CD14-positive monocyte (primary cell): ENCODE data around the gene RALGDS. TPM values are rescaled to one million over a fixed set of nuclear protein-coding genes. Genes with fewer than 3 reads are reported as not detected.

Experiments used
- DNase-seq, 3 donors: peaks; one replicate each; pipeline ENCODE4 v3.0.0-alpha.2; 2011 to 2022
- H2AFZ ChIP-seq: 2 replicates; pipeline ENCODE4 v1.6.0; 2012; ENCODE audit warnings: mild to moderate bottlenecking, low read depth, low read length, inconsistent platforms; ENCODE audit not compliant: insufficient read depth, poor library complexity, severe bottlenecking
- H3K27ac ChIP-seq, 2 donors: 1 replicate in 1 of 2; 2 replicates in 1 of 2; pipeline ENCODE4 v1.5.1; 2012 to 2013; ENCODE audit warnings: low read length in 2 of 2, control low read depth in 1 of 2, inconsistent platforms in 1 of 2, low read depth in 1 of 2, mild to moderate bottlenecking in 1 of 2
- H3K27me3 ChIP-seq, 2 donors: one replicate each; pipeline versions ENCODE4 v1.6.0 to v1.6.1; 2011 to 2013; ENCODE audit warnings: low read length in 2 of 2; ENCODE audit not compliant: control insufficient read depth in 2 of 2, insufficient read depth in 2 of 2
- H3K36me3 ChIP-seq, 2 donors: replicated peaks in 1 of 2; 1 replicate in 1 of 2; 2 replicates in 1 of 2; pipeline versions ENCODE4 v1.5.1 to v1.6.1; 2012 to 2013; ENCODE audit warnings: low read length in 2 of 2, control low read depth in 1 of 2, inconsistent platforms in 1 of 2, mild to moderate bottlenecking in 1 of 2; ENCODE audit not compliant: insufficient read depth in 2 of 2, control insufficient read depth in 1 of 2
- H3K4me1 ChIP-seq, 2 donors: 1 replicate in 1 of 2; 2 replicates in 1 of 2; pipeline versions ENCODE4 v1.5.1 to v1.6.1; 2012 to 2013; ENCODE audit warnings: low read length in 2 of 2, control low read depth in 1 of 2, inconsistent platforms in 1 of 2, mild to moderate bottlenecking in 1 of 2, moderate library complexity in 1 of 2; ENCODE audit not compliant: insufficient read depth in 2 of 2, control insufficient read depth in 1 of 2
- H3K4me2 ChIP-seq: replicated peaks from 2 replicates; pipeline ENCODE3; 2012; ENCODE audit warnings: low read length, moderate library complexity, mild to moderate bottlenecking; ENCODE audit not compliant: poor library complexity, severe bottlenecking; ENCODE audit errors: extremely low read depth
- H3K4me3 ChIP-seq, 3 experiments: fragments of 200-600 bp in 1 of 3; sonication (generic) in 1 of 3; replicated peaks in 1 of 3; 1 replicate in 2 of 3; 2 replicates in 1 of 3; pipeline ENCODE4 v1.5.1; 2011 to 2013; ENCODE audit warnings: low read length in 3 of 3, mild to moderate bottlenecking in 3 of 3, control low read depth in 2 of 3, low read depth in 2 of 3, inconsistent platforms in 1 of 3, moderate library complexity in 1 of 3
- H3K79me2 ChIP-seq: 2 replicates; pipeline ENCODE4 v1.6.0; 2012; ENCODE audit warnings: mild to moderate bottlenecking, control low read depth, inconsistent platforms, low read length, moderate library complexity; ENCODE audit not compliant: insufficient read depth
- H3K9ac ChIP-seq: 2 replicates; pipeline ENCODE4 v1.6.0; 2017; ENCODE audit warnings: low read length, mild to moderate bottlenecking; ENCODE audit not compliant: insufficient read depth, poor library complexity, severe bottlenecking
- H3K9me3 ChIP-seq, 2 donors: replicated peaks in 1 of 2; 1 replicate in 1 of 2; 2 replicates in 1 of 2; pipeline versions ENCODE4 v1.5.1 to v1.6.1; 2012 to 2013; ENCODE audit warnings: low read length in 2 of 2, control low read depth in 1 of 2; ENCODE audit not compliant: control insufficient read depth in 1 of 2, insufficient read depth in 1 of 2
- H4K20me1 ChIP-seq: 2 replicates; pipeline ENCODE4 v1.6.0; 2012; ENCODE audit warnings: mild to moderate bottlenecking, low read length, control low read depth, moderate library complexity; ENCODE audit not compliant: insufficient read depth
- H3K27ac Mint-ChIP-seq, 7 donors: one replicate each; pipeline ENCODE4 v1.8.0; 2020; ENCODE audit warnings: mild to moderate bottlenecking in 7 of 7, mixed read lengths in 7 of 7, moderate library complexity in 6 of 7, inconsistent platforms in 2 of 7
- H3K27me3 Mint-ChIP-seq, 3 donors: one replicate each; pipeline ENCODE4 v1.8.0; 2021 to 2022; ENCODE audit warnings: low read depth in 3 of 3, mild to moderate bottlenecking in 3 of 3, mixed read lengths in 3 of 3, moderate library complexity in 3 of 3, inconsistent platforms in 1 of 3
- H3K36me3 Mint-ChIP-seq, 2 donors: one replicate each; pipeline ENCODE4 v1.8.0; 2020; ENCODE audit warnings: mixed read lengths in 2 of 2, inconsistent platforms in 1 of 2, mild to moderate bottlenecking in 1 of 2
- H3K4me1 Mint-ChIP-seq: one replicate; pipeline ENCODE4 v1.8.0; 2020; ENCODE audit warnings: mild to moderate bottlenecking, mixed read lengths
- H3K4me3 Mint-ChIP-seq, 2 donors: one replicate each; pipeline ENCODE4 v1.8.0; 2020; ENCODE audit warnings: mild to moderate bottlenecking in 2 of 2, mixed read lengths in 2 of 2, moderate library complexity in 1 of 2
- H3K9me3 Mint-ChIP-seq, 7 donors: one replicate each; pipeline ENCODE4 v1.8.0; 2020 to 2022; ENCODE audit warnings: mixed read lengths in 7 of 7, mild to moderate bottlenecking in 6 of 7, moderate library complexity in 6 of 7, inconsistent platforms in 2 of 7
- WGBS: methylation state at CpG from one replicate; pipeline ENCODE4 v1.1.5; 2013; ENCODE audit warnings: missing lambda C conversion rate; ENCODE audit not compliant: insufficient coverage; 5-methylcytosine and 5-hydroxymethylcytosine counted together
- intact Hi-C, 2 donors: fragments of 100-400 bp; cut with micrococcal nuclease; formaldehyde crosslinking; loops; one replicate each; pipeline versions ENCODE4 v1.15.0 to v1.15.1; 2023
- polyA plus RNA-seq, 3 donors: library from polyadenylated mRNA; depleted of rRNA in 1 of 3; unstranded in 2 of 3; stranded (reverse) in 1 of 3; fragments of 300-500 nt in 2 of 3; fragments of >200 nt in 1 of 3; fragmentation: Illumina TruSeq in 2 of 3; gene quantifications; 1 replicate in 2 of 3; 2 replicates in 1 of 3; pipeline ENCODE4 v1.2.3, GENCODE V29; 2012 to 2021
- TF ChIP-seq, protein P1 (sequence below): fragments of 200-600 bp; IDR thresholded peaks from one replicate; pipeline ENCODE4 v1.8.0; 2022; ENCODE audit warnings: antibody characterized with exemption, mild to moderate bottlenecking

The RALGDS gene
- polyA plus RNA-seq, 3 donors: 3.5 to 63.8 (median 4.2) TPM

DNA sequence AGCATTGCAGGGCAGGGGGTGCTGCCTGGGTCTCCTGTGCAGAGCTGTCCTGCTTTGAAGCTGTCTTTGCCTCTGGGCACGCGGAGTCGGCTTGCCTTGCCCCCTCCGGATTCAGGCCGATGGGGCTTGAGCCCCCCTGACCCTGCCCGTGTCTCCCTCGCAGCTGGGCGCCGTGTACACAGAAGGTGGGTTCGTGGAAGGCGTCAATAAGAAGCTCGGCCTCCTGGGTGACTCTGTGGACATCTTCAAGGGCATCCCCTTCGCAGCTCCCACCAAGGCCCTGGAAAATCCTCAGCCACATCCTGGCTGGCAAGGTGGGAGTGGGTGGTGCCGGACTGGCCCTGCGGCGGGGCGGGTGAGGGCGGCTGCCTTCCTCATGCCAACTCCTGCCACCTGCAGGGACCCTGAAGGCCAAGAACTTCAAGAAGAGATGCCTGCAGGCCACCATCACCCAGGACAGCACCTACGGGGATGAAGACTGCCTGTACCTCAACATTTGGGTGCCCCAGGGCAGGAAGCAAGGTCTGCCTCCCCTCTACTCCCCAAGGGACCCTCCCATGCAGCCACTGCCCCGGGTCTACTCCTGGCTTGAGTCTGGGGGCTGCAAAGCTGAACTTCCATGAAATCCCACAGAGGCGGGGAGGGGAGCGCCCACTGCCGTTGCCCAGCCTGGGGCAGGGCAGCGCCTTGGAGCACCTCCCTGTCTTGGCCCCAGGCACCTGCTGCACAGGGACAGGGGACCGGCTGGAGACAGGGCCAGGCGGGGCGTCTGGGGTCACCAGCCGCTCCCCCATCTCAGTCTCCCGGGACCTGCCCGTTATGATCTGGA lies 56.6 kb downstream of the RALGDS start:
- no peak overlapping the region for H3K27ac Mint-ChIP-seq
- peaks cover 2 to 8% (median 8%) of the 10 kb centered on the region in 3 donors for H3K27me3 Mint-ChIP-seq
- no peaks in the 10 kb centered on the region for H3K36me3 Mint-ChIP-seq
- H3K9me3 Mint-ChIP-seq: no peaks in the 10 kb centered on the region
- intact Hi-C loops: no loop called here
- H3K4me3 Mint-ChIP-seq: no peak overlapping the region
- Histone ChIP-seq H3K27ac (no peak overlapping the region), H3K27me3 (no peaks in the 10 kb centered on the region), H3K9me3 (no peaks in the 10 kb centered on the region), H3K36me3 (no peaks in the 10 kb centered on the region), H3K9ac (no peak overlapping the region), H4K20me1 (no peaks in the 10 kb centered on the region), H3K4me1 (peaks cover 3 to 10% of the 10 kb centered on the region in 2 donors), H3K79me2 (no peaks in the 10 kb centered on the region), H3K4me2 (no peak overlapping the region), H3K4me3 (no peak overlapping the region), H2AFZ (no peak overlapping the region)
- TF ChIP-seq, protein P1, sequence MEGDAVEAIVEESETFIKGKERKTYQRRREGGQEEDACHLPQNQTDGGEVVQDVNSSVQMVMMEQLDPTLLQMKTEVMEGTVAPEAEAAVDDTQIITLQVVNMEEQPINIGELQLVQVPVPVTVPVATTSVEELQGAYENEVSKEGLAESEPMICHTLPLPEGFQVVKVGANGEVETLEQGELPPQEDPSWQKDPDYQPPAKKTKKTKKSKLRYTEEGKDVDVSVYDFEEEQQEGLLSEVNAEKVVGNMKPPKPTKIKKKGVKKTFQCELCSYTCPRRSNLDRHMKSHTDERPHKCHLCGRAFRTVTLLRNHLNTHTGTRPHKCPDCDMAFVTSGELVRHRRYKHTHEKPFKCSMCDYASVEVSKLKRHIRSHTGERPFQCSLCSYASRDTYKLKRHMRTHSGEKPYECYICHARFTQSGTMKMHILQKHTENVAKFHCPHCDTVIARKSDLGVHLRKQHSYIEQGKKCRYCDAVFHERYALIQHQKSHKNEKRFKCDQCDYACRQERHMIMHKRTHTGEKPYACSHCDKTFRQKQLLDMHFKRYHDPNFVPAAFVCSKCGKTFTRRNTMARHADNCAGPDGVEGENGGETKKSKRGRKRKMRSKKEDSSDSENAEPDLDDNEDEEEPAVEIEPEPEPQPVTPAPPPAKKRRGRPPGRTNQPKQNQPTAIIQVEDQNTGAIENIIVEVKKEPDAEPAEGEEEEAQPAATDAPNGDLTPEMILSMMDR: no peak
- DNase-seq: no peak
- 94% methylated on average over 22 of the region's 30 CpGs for WGBS
- peaks cover 15% of the 10 kb centered on the region for H3K4me1 Mint-ChIP-seq

DNA sequence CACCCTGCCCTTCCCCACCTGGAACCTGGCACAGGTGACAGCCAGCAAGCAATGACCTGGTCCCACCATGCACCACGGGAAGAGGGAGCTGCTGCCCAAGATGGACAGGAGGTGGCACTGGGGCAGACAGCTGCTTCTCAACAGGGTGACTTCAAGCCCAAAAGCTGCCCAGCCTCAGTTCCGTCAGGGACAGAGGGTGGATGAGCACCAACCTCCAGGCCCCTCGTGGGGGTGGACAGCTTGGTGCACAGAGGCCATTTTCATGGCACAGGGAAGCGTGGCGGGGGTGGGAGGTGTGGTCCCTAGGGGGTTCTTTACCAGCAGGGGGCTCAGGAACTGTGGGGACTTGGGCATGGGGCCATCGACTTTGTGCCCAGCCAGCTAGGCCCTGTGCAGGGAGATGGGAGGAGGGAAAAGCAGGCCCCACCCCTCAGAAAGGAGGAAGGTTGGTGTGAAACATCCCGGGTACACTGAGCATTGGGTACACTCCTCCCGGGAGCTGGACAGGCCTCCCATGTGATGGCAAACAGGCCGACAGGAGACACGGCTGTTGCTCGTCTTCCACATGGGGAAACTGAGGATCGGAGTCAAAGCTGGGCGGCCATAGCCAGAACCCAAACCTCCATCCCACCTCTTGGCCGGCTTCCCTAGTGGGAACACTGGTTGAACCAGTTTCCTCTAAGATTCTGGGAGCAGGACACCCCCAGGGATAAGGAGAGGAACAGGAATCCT lies 57.4 kb downstream of the RALGDS start:
- H3K27me3 Mint-ChIP-seq: peaks cover 3 to 8% (median 8%) of the 10 kb centered on the region in 3 donors
- Histone ChIP-seq H2AFZ (no peak overlapping the region), H3K27me3 (no peaks in the 10 kb centered on the region), H3K27ac (no peak overlapping the region), H3K4me3 (no peak overlapping the region), H4K20me1 (no peaks in the 10 kb centered on the region), H3K9ac (no peak overlapping the region), H3K4me1 (peaks cover 4 to 13% of the 10 kb centered on the region in 2 donors), H3K4me2 (no peak overlapping the region), H3K36me3 (no peaks in the 10 kb centered on the region), H3K9me3 (no peaks in the 10 kb centered on the region), H3K79me2 (no peaks in the 10 kb centered on the region)
- no peak for DNase-seq
- TF ChIP-seq, protein P1: no peak
- WGBS: 91% methylated on average over 9 of the region's 14 CpGs
- H3K36me3 Mint-ChIP-seq: peaks cover 4 to 5% of the 10 kb centered on the region in 2 donors
- H3K4me1 Mint-ChIP-seq: peaks cover 23% of the 10 kb centered on the region
- no peaks in the 10 kb centered on the region for H3K9me3 Mint-ChIP-seq
- intact Hi-C loops: no loop called here
- H3K27ac Mint-ChIP-seq: no peak overlapping the region
- no peak overlapping the region for H3K4me3 Mint-ChIP-seq
